GM12878 (cell line): ENCODE results near the gene AHCYL2. TPM values are rescaled to one million over a fixed set of nuclear protein-coding genes. Genes with fewer than 3 reads are reported as not detected.

ENCODE experiments used
- ATAC-seq: fragments of 200-7000 bp; cut with Tn5 transposase; 3 replicates; pipeline ENCODE4 v1.9.1; 2020; ENCODE audit warnings: mild to moderate bottlenecking, moderate library complexity
- BruUV-seq: library from RNA; stranded (reverse); fragments of 400-500 nt; replicated peaks from 2 replicates; lab custom pipeline; 2021; lab: Mats Ljungman, UMichigan
- CTCF ChIA-PET: fragments of 300-600 bp; sonication (Branson Sonifier 250); formaldehyde crosslinking; extraction: SDS; loops from one replicate; lab custom pipeline; 2021; ENCODE audit warnings: inconsistent platforms; lab: Yijun Ruan, JAX
- POLR2A ChIA-PET: fragments of 350-600 bp; formaldehyde crosslinking; extraction: SDS; loops from one replicate; lab custom pipeline; 2021; ENCODE audit warnings: inconsistent platforms; lab: Charles Lee
- RAD21 ChIA-PET: fragments of 300-600 bp; sonication (Branson Sonifier 250); formaldehyde crosslinking; loops from one replicate; lab custom pipeline; 2023; ENCODE audit warnings: antibody characterized with exemption; ENCODE audit not compliant: unreplicated experiment; lab: Charles Lee
- SMC1A ChIA-PET: fragments of 300-600 bp; sonication (Branson Sonifier 250); formaldehyde crosslinking; loops from one replicate; lab custom pipeline; 2023; ENCODE audit not compliant: unreplicated experiment, uncharacterized antibody; lab: Charles Lee
- DNase-seq: peaks from one replicate; pipeline ENCODE4 v3.0.0-alpha.2; 2011; ENCODE audit warnings: low read depth, low spot score
- FAIRE-seq: peaks from 3 replicates; lab custom pipeline; 2011; peaks lifted over from hg19 to GRCh38; lab: Jason Lieb, UNC
- H2AFZ ChIP-seq: 2 replicates; pipeline ENCODE4 v1.6.0; 2011; ENCODE audit warnings: low read depth, low read length, control low read depth; ENCODE audit not compliant: control insufficient read depth
- H3K27ac ChIP-seq: 2 replicates; pipeline ENCODE4 v1.5.1; 2011; ENCODE audit warnings: control low read depth; ENCODE audit not compliant: control insufficient read depth, insufficient read depth
- H3K27me3 ChIP-seq, 2 experiments: replicated peaks in 1 of 2; 2 replicates each; pipeline versions ENCODE4 v1.6.0 to v1.6.1; 2011; ENCODE audit warnings: low read length in 1 of 2; ENCODE audit not compliant: control insufficient read depth in 2 of 2, insufficient read depth in 2 of 2
- H3K36me3 ChIP-seq, 2 experiments: 2 replicates each; pipeline ENCODE4 v1.5.1; 2011; ENCODE audit warnings: low read length in 1 of 2; ENCODE audit not compliant: control insufficient read depth in 2 of 2, insufficient read depth in 2 of 2
- H3K4me1 ChIP-seq: 2 replicates; pipeline ENCODE4 v1.6.1; 2011; ENCODE audit warnings: mild to moderate bottlenecking, low read length, moderate library complexity, mixed read lengths; ENCODE audit not compliant: control insufficient read depth, insufficient read depth
- H3K4me2 ChIP-seq: 2 replicates; pipeline ENCODE4 v1.6.0; 2011; ENCODE audit warnings: control low read depth; ENCODE audit not compliant: control insufficient read depth, insufficient read depth
- H3K4me3 ChIP-seq: fragments of 200-600 bp; sonication (generic); 2 replicates; pipeline ENCODE4 v1.5.1; 2016
- H3K79me2 ChIP-seq: 2 replicates; pipeline ENCODE4 v1.6.0; 2011; ENCODE audit warnings: low read length; ENCODE audit not compliant: control insufficient read depth, insufficient read depth
- H3K9ac ChIP-seq: 2 replicates; pipeline ENCODE4 v1.8.0; 2011; ENCODE audit warnings: low read length, control low read depth, mixed read lengths; ENCODE audit not compliant: control insufficient read depth, insufficient read depth
- H3K9me3 ChIP-seq: replicated peaks from 3 replicates; pipeline ENCODE4 v1.5.1; 2011; ENCODE audit warnings: mild to moderate bottlenecking, low read length; ENCODE audit not compliant: control insufficient read depth, insufficient read depth
- H4K20me1 ChIP-seq: 2 replicates; pipeline ENCODE4 v1.6.0; 2011; ENCODE audit not compliant: control insufficient read depth, insufficient read depth
- ATF7 ChIP-seq: fragments of 450-650 bp; IDR thresholded peaks from 2 replicates; pipeline ENCODE4 v1.6.1; 2016; ENCODE audit warnings: low read depth, mild to moderate bottlenecking
- BMI1 ChIP-seq: fragments of 450-650 bp; IDR thresholded peaks from 2 replicates; pipeline ENCODE4 v1.6.1; 2016; ENCODE audit warnings: mild to moderate bottlenecking, moderate library complexity, borderline replicate concordance
- CTCF ChIP-seq, 3 experiments: IDR thresholded peaks in 2 of 3; conservative IDR thresholded peaks in 1 of 3; 2 replicates each; pipeline ENCODE4 v1.5.1; 2011; ENCODE audit warnings: low read depth in 3 of 3, low read length in 3 of 3, mild to moderate bottlenecking in 3 of 3, control low read depth in 2 of 3, moderate library complexity in 2 of 3, inconsistent platforms in 1 of 3, mixed read lengths in 1 of 3; ENCODE audit not compliant: control insufficient read depth in 2 of 3, insufficient read depth in 1 of 3; ENCODE audit errors: extremely low read depth in 1 of 3
- ETV6 ChIP-seq, 2 experiments: fragments of 450-650 bp in 1 of 2; IDR thresholded peaks in 1 of 2; conservative IDR thresholded peaks in 1 of 2; 2 replicates each; pipeline ENCODE4 v1.6.1; 2014; ENCODE audit warnings: antibody characterized with exemption in 1 of 2, borderline replicate concordance in 1 of 2, low read depth in 1 of 2, mild to moderate bottlenecking in 1 of 2, moderate library complexity in 1 of 2
- GABPA ChIP-seq: IDR thresholded peaks from 2 replicates; pipeline ENCODE4 v1.6.1; 2014; ENCODE audit warnings: antibody characterized with exemption, low read depth, mild to moderate bottlenecking, inconsistent platforms
- HDAC6 ChIP-seq: fragments of 200-600 bp; sonication (generic); IDR thresholded peaks from one replicate; pipeline ENCODE4 v1.8.0; 2017; ENCODE audit warnings: antibody characterized with exemption; ENCODE audit not compliant: unreplicated experiment
- MLLT1 ChIP-seq: fragments of 450-650 bp; IDR thresholded peaks from 2 replicates; pipeline ENCODE4 v1.6.1; 2016; ENCODE audit warnings: mild to moderate bottlenecking
- NFYB ChIP-seq: IDR thresholded peaks from 2 replicates; pipeline ENCODE4 v1.6.1; 2011; ENCODE audit warnings: low read depth, mild to moderate bottlenecking, low read length, improper control_type of control experiment, moderate library complexity; ENCODE audit not compliant: insufficient read depth
- PAX8 ChIP-seq: fragments of 450-650 bp; IDR thresholded peaks from 2 replicates; pipeline ENCODE4 v1.6.1; 2017; ENCODE audit warnings: mild to moderate bottlenecking, moderate library complexity
- POLR2A ChIP-seq: IDR thresholded peaks from 2 replicates; pipeline ENCODE4 v1.6.1; 2011; ENCODE audit warnings: low read depth, mild to moderate bottlenecking, low read length
- SRF ChIP-seq, 2 experiments: IDR thresholded peaks; 2 replicates each; pipeline ENCODE4 v1.6.1; 2011; ENCODE audit warnings: low read depth in 2 of 2, low read length in 2 of 2, mild to moderate bottlenecking in 1 of 2, moderate library complexity in 1 of 2
- WRNIP1 ChIP-seq: IDR thresholded peaks from 2 replicates; pipeline ENCODE4 v1.6.1; 2011; ENCODE audit warnings: low read depth, low read length, improper control_type of control experiment, borderline replicate concordance
- YY1 ChIP-seq: IDR thresholded peaks from 2 replicates; pipeline ENCODE4 v1.6.1; 2011; ENCODE audit warnings: low read depth, mild to moderate bottlenecking, low read length
- WGBS: methylation state at CpG from one replicate; pipeline ENCODE4 v1.1.6; 2016; ENCODE audit warnings: low lambda C conversion rate; ENCODE audit not compliant: insufficient replicate concordance, insufficient coverage; ENCODE audit errors: missing lambda C conversion rate; 5-methylcytosine and 5-hydroxymethylcytosine counted together
- in situ Hi-C: fragments of 300-500 bp; cut with MboI; formaldehyde crosslinking; loops from 9 replicates; pipeline ENCODE4 v1.14.3; 2018; ENCODE audit warnings: mixed read lengths
- intact Hi-C: fragments of 100-400 bp; cut with micrococcal nuclease; formaldehyde crosslinking; loops from one replicate; pipeline ENCODE4 v1.14.2; 2022; ENCODE audit not compliant: unreplicated experiment
- polyA plus RNA-seq, 11 experiments: library from polyadenylated mRNA; depleted of rRNA in 4 of 11; unstranded in 6 of 11; stranded (reverse) in 5 of 11; fragments of >200 nt; fragmentation: Nextera tagmentation in 4 of 11; fragmentation: Illumina TruSeq in 1 of 11; extraction: Ambion mirVana in 4 of 11; extraction: Trizol in 1 of 11; gene quantifications; 1 replicate in 1 of 11; 2 replicates in 10 of 11; pipeline versions ENCODE4 v1.2.1 to v1.2.3, GENCODE V29; 2011 to 2016; ENCODE audit warnings: inconsistent platforms in 2 of 11, missing spikeins in 2 of 11, low read depth in 1 of 11
- total RNA-seq, 4 experiments: library from RNA; depleted of rRNA in 3 of 4; stranded (reverse); fragments of >200 nt in 3 of 4; fragmentation: Illumina TruSeq in 1 of 4; extraction: Trizol in 1 of 4; gene quantifications; 2 replicates each; pipeline versions ENCODE4 v1.2.1 to v1.2.3, GENCODE V29; 2013 to 2021
- TF ChIP-seq, protein P1 (sequence below): fragments of 150-350 bp; IDR thresholded peaks from 2 replicates; pipeline ENCODE4 v1.6.1; 2016; ENCODE audit warnings: low read depth, low read length

AHCYL2 gene
- total and polyA plus RNA-seq, 10 of the 15 experiments (the other 5 are each of a cell fraction or from before 2014, with no cell fraction given): 1.7 to 29.1 (median 5.4) TPM

DNA sequence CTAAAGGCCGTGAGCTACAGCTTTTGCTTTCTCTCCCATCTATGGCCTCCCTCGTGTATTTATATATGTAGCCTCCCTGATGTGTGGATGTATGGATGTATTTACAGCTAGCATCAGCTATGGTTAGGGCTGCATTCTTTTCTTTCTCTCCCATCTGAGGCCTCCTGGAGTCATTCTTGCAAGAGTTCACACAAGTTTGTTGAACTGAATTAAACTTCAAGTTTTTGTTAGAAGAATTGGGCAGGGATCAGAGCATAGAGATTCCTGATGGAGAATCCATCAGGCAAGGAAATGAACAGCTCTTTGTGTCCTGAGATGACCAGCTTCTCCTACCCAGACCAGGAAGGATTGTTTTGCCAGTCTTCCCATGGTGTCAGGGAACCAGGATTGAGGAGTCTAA, 60.3 kb downstream of the AHCYL2 start:
- Histone ChIP-seq H3K4me1 (no peaks in the 10 kb centered on the region), H3K36me3 (no peaks in the 10 kb centered on the region), H3K4me3 (no peak overlapping the region), H3K79me2 (no peaks in the 10 kb centered on the region), H3K4me2 (no peak overlapping the region)
- CTCF ChIA-PET: interaction anchor here (1.1 to 3.9 kb wide), 6 partner anchors 10 to 121 kb away, joined by 3 to 23 read pairs (median 10); no protein-coding TSS in a partner anchor
- FAIRE-seq (no peak), DNase-seq (no peak)
- RAD21 ChIA-PET: interaction anchor here (0.9 kb wide), 1 partner anchor 14 kb away, joined by 3 read pairs; no protein-coding TSS in a partner anchor
- intact Hi-C loops: no loop called here
- POLR2A ChIA-PET: interaction anchor here (0.6 kb wide), 1 partner anchor 25 kb away, joined by 5 read pairs; no protein-coding TSS in a partner anchor
- no peak for TF ChIP-seq CTCF (IDR thresholded peaks at IDR 0.05 in 2 of 3, conservative IDR thresholded peaks at IDR 0.05 in 1 of 3; ENCODE audit: control insufficient read depth in 2 of 3, extremely low read depth in 1 of 3, insufficient read depth in 1 of 3, low read depth in 3 of 3, low read length in 3 of 3)
- no peak for TF ChIP-seq NFYB
- no peak for TF ChIP-seq ATF7
- no peak for TF ChIP-seq BMI1
- no peak for TF ChIP-seq GABPA
- TF ChIP-seq YY1: no peak
- TF ChIP-seq ETV6 (conservative IDR thresholded peaks at IDR 0.05 in 1 of 2, IDR thresholded peaks at IDR 0.05 in 1 of 2; ENCODE audit: borderline replicate concordance in 1 of 2, low read depth in 1 of 2): no peak
- TF ChIP-seq, protein P1, sequence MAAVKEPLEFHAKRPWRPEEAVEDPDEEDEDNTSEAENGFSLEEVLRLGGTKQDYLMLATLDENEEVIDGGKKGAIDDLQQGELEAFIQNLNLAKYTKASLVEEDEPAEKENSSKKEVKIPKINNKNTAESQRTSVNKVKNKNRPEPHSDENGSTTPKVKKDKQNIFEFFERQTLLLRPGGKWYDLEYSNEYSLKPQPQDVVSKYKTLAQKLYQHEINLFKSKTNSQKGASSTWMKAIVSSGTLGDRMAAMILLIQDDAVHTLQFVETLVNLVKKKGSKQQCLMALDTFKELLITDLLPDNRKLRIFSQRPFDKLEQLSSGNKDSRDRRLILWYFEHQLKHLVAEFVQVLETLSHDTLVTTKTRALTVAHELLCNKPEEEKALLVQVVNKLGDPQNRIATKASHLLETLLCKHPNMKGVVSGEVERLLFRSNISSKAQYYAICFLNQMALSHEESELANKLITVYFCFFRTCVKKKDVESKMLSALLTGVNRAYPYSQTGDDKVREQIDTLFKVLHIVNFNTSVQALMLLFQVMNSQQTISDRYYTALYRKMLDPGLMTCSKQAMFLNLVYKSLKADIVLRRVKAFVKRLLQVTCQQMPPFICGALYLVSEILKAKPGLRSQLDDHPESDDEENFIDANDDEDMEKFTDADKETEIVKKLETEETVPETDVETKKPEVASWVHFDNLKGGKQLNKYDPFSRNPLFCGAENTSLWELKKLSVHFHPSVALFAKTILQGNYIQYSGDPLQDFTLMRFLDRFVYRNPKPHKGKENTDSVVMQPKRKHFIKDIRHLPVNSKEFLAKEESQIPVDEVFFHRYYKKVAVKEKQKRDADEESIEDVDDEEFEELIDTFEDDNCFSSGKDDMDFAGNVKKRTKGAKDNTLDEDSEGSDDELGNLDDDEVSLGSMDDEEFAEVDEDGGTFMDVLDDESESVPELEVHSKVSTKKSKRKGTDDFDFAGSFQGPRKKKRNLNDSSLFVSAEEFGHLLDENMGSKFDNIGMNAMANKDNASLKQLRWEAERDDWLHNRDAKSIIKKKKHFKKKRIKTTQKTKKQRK: no peak
- TF ChIP-seq PAX8: no peak
- no peak for TF ChIP-seq POLR2A
- TF ChIP-seq HDAC6: no peak
- TF ChIP-seq MLLT1: no peak
- TF ChIP-seq WRNIP1: no peak
- no peak for TF ChIP-seq SRF (IDR thresholded peaks at IDR 0.05; ENCODE audit: low read depth in 2 of 2, low read length in 2 of 2)
- TF ChIP-seq, all 136 proteins: peak for 0
- no peak overlapping the region for H2AFZ ChIP-seq
- H3K9ac ChIP-seq: no peak overlapping the region
- BruUV-seq: no TSS peak
- WGBS: 97% methylated on average over 2 of the region's 2 CpGs
- ATAC-seq: no peak
- H3K27me3 ChIP-seq: no peaks in the 10 kb centered on the region
- H3K27ac ChIP-seq: no peak overlapping the region
- no peaks in the 10 kb centered on the region for H4K20me1 ChIP-seq
- SMC1A ChIA-PET: no interaction called here
- no peaks in the 10 kb centered on the region for H3K9me3 ChIP-seq
- in situ Hi-C loops: no loop called here
